Adrenal gland (tissue), 12 donors: ENCODE measurements around the gene RAPGEF2. TPM values are rescaled to one million over a fixed set of nuclear protein-coding genes. Genes with fewer than 3 reads are reported as not detected.

ENCODE experiments used
- DNase-seq, 7 donors: peaks; one replicate each; pipeline ENCODE4 v3.0.0-alpha.2; 2019 to 2020
- H3K27ac ChIP-seq, 5 donors: fragments of 200-600 bp; sonication (generic) in 4 of 5; 1 replicate in 3 of 5; 2 replicates in 2 of 5; pipeline versions ENCODE4 v1.5.1 to v1.8.0; 2016 to 2020; ENCODE audit warnings: mild to moderate bottlenecking in 1 of 5
- H3K27me3 ChIP-seq: fragments of 200-600 bp; 2 replicates; pipeline ENCODE4 v1.8.0; 2021
- H3K36me3 ChIP-seq, 2 donors: fragments of 200-600 bp; replicated peaks in 1 of 2; 1 replicate in 1 of 2; 2 replicates in 1 of 2; pipeline versions ENCODE4 v1.5.1 to v1.8.0; 2018 to 2022
- H3K4me1 ChIP-seq, 2 donors: fragments of 200-600 bp; replicated peaks in 1 of 2; 1 replicate in 1 of 2; 2 replicates in 1 of 2; pipeline versions ENCODE4 v1.5.1 to v1.8.0; 2018 to 2021
- H3K4me3 ChIP-seq, 4 donors: fragments of 200-600 bp; sonication (generic) in 3 of 4; one replicate each; pipeline ENCODE4 v1.5.1; 2016 to 2018
- H3K9me3 ChIP-seq, 3 donors: fragments of 200-600 bp; sonication (generic) in 1 of 3; replicated peaks in 1 of 3; 1 replicate in 2 of 3; 2 replicates in 1 of 3; pipeline versions ENCODE4 v1.5.1 to v1.8.0; 2016 to 2021
- CTCF ChIP-seq, 6 experiments: fragments of 450-650 bp in 4 of 6; fragments of 200-600 bp in 2 of 6; sonication (generic) in 1 of 6; IDR thresholded peaks; 1 replicate in 5 of 6; 2 replicates in 1 of 6; pipeline versions ENCODE4 v1.5.1 to v1.8.0; 2016 to 2021; ENCODE audit warnings: antibody characterized with exemption in 6 of 6, mild to moderate bottlenecking in 2 of 6, moderate library complexity in 1 of 6
- POLR2A ChIP-seq, 2 donors: fragments of 450-650 bp; IDR thresholded peaks; one replicate each; pipeline ENCODE4 v1.6.1; 2017; ENCODE audit warnings: antibody characterized with exemption in 2 of 2, mild to moderate bottlenecking in 2 of 2, moderate library complexity in 1 of 2
- WGBS, 4 donors: extraction: QIAGEN DNeasy Blood & Tissue Kit in 2 of 4; methylation state at CpG; one replicate each; pipeline versions ENCODE4 v1.1.5 to v1.1.7; 2013 to 2017; 5-methylcytosine and 5-hydroxymethylcytosine counted together
- intact Hi-C, 2 donors: fragments of 100-400 bp; cut with DNase I; formaldehyde crosslinking; loops; one replicate each; pipeline versions ENCODE4 v1.14.1 to v1.15.0; 2022 to 2023
- polyA plus RNA-seq, 3 donors: library from polyadenylated mRNA; stranded (reverse); fragments of 200-250 nt in 2 of 3; fragments of 350-450 nt in 1 of 3; fragmentation: Illumina TruSeq in 1 of 3; extraction: RNeasy Lipid Tissue Mini Kit (QIAGEN cat#74804) in 1 of 3; gene quantifications; one replicate each; pipeline ENCODE4 v1.2.3, GENCODE V29; 2013 to 2014
- total RNA-seq, 9 donors: library from RNA; depleted of rRNA in 4 of 9; stranded (reverse); fragments of >200 nt in 4 of 9; fragments of 120-200 nt in 1 of 9; fragmentation: NEBNext Ultra II Directional in 1 of 9; extraction: Animal tissue kit (Norgen Biotek cat#: 25700) in 1 of 9; gene quantifications; one replicate each; pipeline versions ENCODE4 v1.1.0 to v1.2.4, GENCODE V29; 2013 to 2023
- donor health status: healthy with polysubstance abuse.
- donor health status: Bipolar disorder and iron deficiency.
- donor health status: DM: yes; HTN: yes; CAD: no.
- donor health status: DM: no; HTN: no; CAD: no.
- donor health status: DM: no; HTN: no; CAD: no.
- donor health status: DM: yes; HTN: yes; CAD: no.

Gene RAPGEF2
- total and polyA plus RNA-seq, 12 donors: 5.2 to 53.9 (median 25.3) TPM

GRCh38 chr4:159101988-159102621 lies 774 bp upstream of the RAPGEF2 start:
- Histone ChIP-seq H3K27me3 (no peaks in the 10 kb centered on the region), H3K36me3 (no peaks in the 10 kb centered on the region), H3K27ac (peak overlapping the region in 3 of 5 donors; percentile 89 to 94 (median 91)), H3K4me3 (peak overlapping the region in 2 of 4 donors; percentile 84 to 97), H3K9me3 (no peaks in the 10 kb centered on the region), H3K4me1 (peaks cover 9 to 26% of the 10 kb centered on the region in 2 donors)
- TF ChIP-seq CTCF (IDR thresholded peaks at IDR 0.05): no peak
- no peak for TF ChIP-seq POLR2A (IDR thresholded peaks at IDR 0.05)
- WGBS, 4 donors: 22 to 28% (median 26%) methylated on average over 12 to 14 of the region's 14 CpGs
- DNase-seq: peak in 2 of 7 donors; percentile 17 to 56
- intact Hi-C loops: loop anchor here (10.0 kb wide), 1 partner anchor 73 kb away; no protein-coding TSS in a partner anchor

- WGBS, 4 donors: 0 to 1% (median 1%) methylated on average over 9 to 72 of the region's 72 CpGs; no CpG with 5 or more reads in 1 of the 4 donors
- TF ChIP-seq POLR2A (IDR thresholded peaks at IDR 0.05) (no peak), CTCF (IDR thresholded peaks at IDR 0.05) (no peak)
- Histone ChIP-seq H3K36me3 (no peaks in the 10 kb centered on the region), H3K4me1 (peaks cover 9 to 34% of the 10 kb centered on the region in 2 donors), H3K4me3 (peak overlapping the region; percentile 60 to 97 (median 88)), H3K27me3 (no peaks in the 10 kb centered on the region), H3K9me3 (no peaks in the 10 kb centered on the region), H3K27ac (peak overlapping the region in 4 of 5 donors; percentile 82 to 94 (median 90))
- intact Hi-C loops: loop anchor here (10.0 kb wide), 1 partner anchor 71 kb away; no protein-coding TSS in a partner anchor
- peak; percentile 25 to 57 (median 43) for DNase-seq
Measured at GRCh38 chr4:159103384-159103990, 608 bp downstream of the RAPGEF2 start.

GRCh38 chr4:159104694-159105414 lies 2.0 kb downstream of the RAPGEF2 start:
- peak in 3 of 6 experiments; percentile 2 to 17 (median 11) for TF ChIP-seq CTCF (IDR thresholded peaks at IDR 0.05)
- no peak for TF ChIP-seq POLR2A (IDR thresholded peaks at IDR 0.05)
- H3K9me3 ChIP-seq: no peaks in the 10 kb centered on the region
- H3K27ac ChIP-seq: no peak overlapping the region
- intact Hi-C loops: loop anchor here (10.0 kb wide), 1 partner anchor 70 kb away; no protein-coding TSS in a partner anchor
- WGBS, 4 donors: 22 to 31% (median 25%) methylated on average over 9 of the region's 9 CpGs
- H3K4me1 ChIP-seq: peaks cover 9 to 34% of the 10 kb centered on the region in 2 donors
- H3K36me3 ChIP-seq: no peaks in the 10 kb centered on the region
- no peaks in the 10 kb centered on the region for H3K27me3 ChIP-seq
- peak overlapping the region in 3 of 4 donors; percentile 49 to 84 (median 84) for H3K4me3 ChIP-seq
- peak in 3 of 7 donors; percentile 17 to 26 (median 21) for DNase-seq

GRCh38 chr4:159105761-159106243 lies 2.9 kb downstream of the RAPGEF2 start:
- H3K27me3 ChIP-seq: no peaks in the 10 kb centered on the region
- 69 to 80% (median 73%) methylated on average over 4 of the region's 4 CpGs for WGBS, 4 donors

More at GRCh38 chr4:159105761-159106243, 2.9 kb downstream of the RAPGEF2 start:
- Histone ChIP-seq H3K4me3 (no peak overlapping the region), H3K9me3 (no peaks in the 10 kb centered on the region), H3K36me3 (no peaks in the 10 kb centered on the region), H3K4me1 (peaks cover 9 to 34% of the 10 kb centered on the region in 2 donors), H3K27ac (no peak overlapping the region)
- no peak for TF ChIP-seq CTCF (IDR thresholded peaks at IDR 0.05)
- no peak for TF ChIP-seq POLR2A (IDR thresholded peaks at IDR 0.05)
- intact Hi-C loops: loop anchor here (10.0 kb wide), 1 partner anchor 69 kb away; no protein-coding TSS in a partner anchor
- DNase-seq: no peak
